Thyroid gland (tissue), 4 donors: ENCODE measurements around the gene POMGNT1.

Experiments
- POLR2A ChIP-seq, 2 donors: fragments of 450-650 bp; IDR thresholded peaks; one replicate each; pipeline ENCODE4 v1.6.1; 2017; ENCODE audit warnings: antibody characterized with exemption in 2 of 2, mild to moderate bottlenecking in 2 of 2, moderate library complexity in 1 of 2
- TF ChIP-seq, protein P1 (sequence below), 6 experiments: fragments of 200-600 bp in 3 of 6; fragments of 450-650 bp in 3 of 6; sonication (generic) in 3 of 6; IDR thresholded peaks; one replicate each; pipeline ENCODE4 v1.5.1; 2016 to 2019; ENCODE audit warnings: antibody characterized with exemption in 6 of 6, mild to moderate bottlenecking in 2 of 6, inconsistent platforms in 1 of 6, moderate library complexity in 1 of 6

DNA sequence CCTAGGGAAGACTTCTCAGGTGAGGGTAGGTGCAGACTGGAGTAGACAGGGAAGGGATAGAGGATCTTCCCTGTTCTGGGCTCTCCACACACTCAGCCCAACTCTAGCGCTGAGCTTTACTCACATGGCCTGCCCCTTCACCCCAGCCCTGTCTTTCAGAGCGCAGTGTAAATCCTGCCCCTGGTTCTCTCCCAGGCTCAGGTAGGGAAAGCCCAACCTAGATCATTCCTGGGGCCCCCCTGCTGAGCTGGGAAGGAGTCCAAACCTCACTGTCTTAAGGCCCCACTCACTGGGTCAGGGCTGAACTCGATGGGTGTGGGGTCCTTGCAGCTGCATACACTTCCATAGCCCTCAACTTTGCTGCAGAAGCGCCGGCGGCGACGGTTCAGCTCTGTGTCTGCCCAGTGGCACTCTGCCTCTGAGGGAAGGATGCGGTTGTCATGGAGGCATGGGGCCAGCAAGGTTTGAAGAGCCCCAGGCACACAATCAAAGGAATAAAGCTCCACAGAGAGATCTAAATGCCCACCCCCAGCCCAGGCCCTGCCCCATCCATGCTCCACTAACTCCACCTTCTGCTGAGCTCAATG lies 4.2 kb downstream of the POMGNT1 start:
- TF ChIP-seq, protein P1, sequence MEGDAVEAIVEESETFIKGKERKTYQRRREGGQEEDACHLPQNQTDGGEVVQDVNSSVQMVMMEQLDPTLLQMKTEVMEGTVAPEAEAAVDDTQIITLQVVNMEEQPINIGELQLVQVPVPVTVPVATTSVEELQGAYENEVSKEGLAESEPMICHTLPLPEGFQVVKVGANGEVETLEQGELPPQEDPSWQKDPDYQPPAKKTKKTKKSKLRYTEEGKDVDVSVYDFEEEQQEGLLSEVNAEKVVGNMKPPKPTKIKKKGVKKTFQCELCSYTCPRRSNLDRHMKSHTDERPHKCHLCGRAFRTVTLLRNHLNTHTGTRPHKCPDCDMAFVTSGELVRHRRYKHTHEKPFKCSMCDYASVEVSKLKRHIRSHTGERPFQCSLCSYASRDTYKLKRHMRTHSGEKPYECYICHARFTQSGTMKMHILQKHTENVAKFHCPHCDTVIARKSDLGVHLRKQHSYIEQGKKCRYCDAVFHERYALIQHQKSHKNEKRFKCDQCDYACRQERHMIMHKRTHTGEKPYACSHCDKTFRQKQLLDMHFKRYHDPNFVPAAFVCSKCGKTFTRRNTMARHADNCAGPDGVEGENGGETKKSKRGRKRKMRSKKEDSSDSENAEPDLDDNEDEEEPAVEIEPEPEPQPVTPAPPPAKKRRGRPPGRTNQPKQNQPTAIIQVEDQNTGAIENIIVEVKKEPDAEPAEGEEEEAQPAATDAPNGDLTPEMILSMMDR (IDR thresholded peaks at IDR 0.05): no peak
- TF ChIP-seq POLR2A (IDR thresholded peaks at IDR 0.05): no peak
